IMR-90 (cell line): ENCODE data around the gene GPR39. TPM values are rescaled to one million over a fixed set of nuclear protein-coding genes. Genes with fewer than 3 reads are reported as not detected.

ENCODE experiments used
- ATAC-seq: fragments of 200-7000 bp; cut with Tn5 transposase; 2 replicates; pipeline ENCODE4 v1.9.1; 2020; ENCODE audit warnings: low read depth, mild to moderate bottlenecking, moderate library complexity
- BruUV-seq: library from RNA; stranded (reverse); fragments of 400-500 nt; replicated peaks from 2 replicates; lab custom pipeline; 2021; lab: Mats Ljungman, UMichigan
- CTCF ChIA-PET: fragments of 300-600 bp; formaldehyde crosslinking; extraction: SDS; loops from one replicate; lab custom pipeline; 2021; ENCODE audit warnings: antibody characterized with exemption; lab: Yijun Ruan, JAX
- POLR2A ChIA-PET: fragments of 300-600 bp; sonication (Branson Sonifier 250); formaldehyde crosslinking; loops from one replicate; lab custom pipeline; 2022; ENCODE audit warnings: antibody characterized with exemption; ENCODE audit not compliant: unreplicated experiment; lab: Charles Lee
- DNase-seq: peaks from one replicate; pipeline ENCODE4 v3.0.0; 2013
- H2AFZ ChIP-seq: replicated peaks from 2 replicates; pipeline ENCODE3; 2013; ENCODE audit warnings: low read length, mild to moderate bottlenecking; ENCODE audit not compliant: poor library complexity
- H2AK5ac ChIP-seq: 2 replicates; pipeline ENCODE4 v1.6.1; 2013; ENCODE audit warnings: low read depth, low read length, inconsistent platforms
- H2AK9ac ChIP-seq: replicated peaks from 2 replicates; pipeline ENCODE3; 2013; ENCODE audit warnings: mild to moderate bottlenecking, low read depth, low read length, moderate library complexity; ENCODE audit not compliant: poor library complexity
- H2BK120ac ChIP-seq: 2 replicates; pipeline ENCODE4 v1.6.1; 2013; ENCODE audit warnings: low read depth, low read length, inconsistent platforms
- H2BK15ac ChIP-seq: 3 replicates; pipeline ENCODE4 v1.6.1; 2013; ENCODE audit warnings: low read depth, low read length, inconsistent platforms
- H2BK20ac ChIP-seq: 2 replicates; pipeline ENCODE4 v1.6.1; 2013; ENCODE audit warnings: low read depth, mild to moderate bottlenecking, inconsistent platforms, low read length, moderate library complexity
- H2BK5ac ChIP-seq: 2 replicates; pipeline ENCODE4 v1.6.1; 2013; ENCODE audit warnings: mild to moderate bottlenecking, low read depth, low read length, inconsistent platforms; ENCODE audit not compliant: poor library complexity, severe bottlenecking
- H3K14ac ChIP-seq: replicated peaks from 2 replicates; pipeline ENCODE4 v1.6.1; 2013; ENCODE audit warnings: low read depth, low read length, inconsistent platforms
- H3K18ac ChIP-seq: 2 replicates; pipeline ENCODE4 v1.6.1; 2013; ENCODE audit warnings: low read depth, low read length, control low read depth
- H3K23ac ChIP-seq: 2 replicates; pipeline ENCODE4 v1.6.1; 2013; ENCODE audit warnings: low read depth, low read length, inconsistent platforms
- H3K27ac ChIP-seq: 2 replicates; pipeline ENCODE4 v1.5.1; 2013; ENCODE audit warnings: mild to moderate bottlenecking, control low read depth, low read length; ENCODE audit not compliant: insufficient read depth
- H3K27me3 ChIP-seq: 2 replicates; pipeline ENCODE4 v1.6.1; 2013; ENCODE audit warnings: low read length; ENCODE audit not compliant: control insufficient read depth, insufficient read depth
- H3K36me3 ChIP-seq: 2 replicates; pipeline ENCODE4 v1.6.1; 2013; ENCODE audit warnings: low read length, mixed read lengths; ENCODE audit not compliant: control insufficient read depth, insufficient read depth
- H3K4ac ChIP-seq: 2 replicates; pipeline ENCODE4 v1.6.1; 2013; ENCODE audit warnings: low read depth, low read length, inconsistent platforms
- H3K4me1 ChIP-seq: 2 replicates; pipeline ENCODE4 v1.6.1; 2013; ENCODE audit warnings: low read length, mixed read lengths; ENCODE audit not compliant: control insufficient read depth, insufficient read depth
- H3K4me2 ChIP-seq: 2 replicates; pipeline ENCODE4 v1.6.1; 2013; ENCODE audit warnings: low read depth, mild to moderate bottlenecking, control low read depth, low read length, moderate library complexity
- H3K4me3 ChIP-seq: 2 replicates; pipeline ENCODE4 v1.5.1; 2013; ENCODE audit warnings: low read depth, mild to moderate bottlenecking, control low read depth, low read length, moderate library complexity; ENCODE audit not compliant: insufficient read depth
- H3K56ac ChIP-seq: 2 replicates; pipeline ENCODE4 v1.6.1; 2013; ENCODE audit warnings: low read length, inconsistent platforms; ENCODE audit not compliant: insufficient read depth; ENCODE audit errors: extremely low read depth
- H3K79me1 ChIP-seq, 2 experiments: 2 replicates each; pipeline ENCODE4 v1.6.1; 2013; ENCODE audit warnings: low read length in 2 of 2, inconsistent platforms in 1 of 2, low read depth in 1 of 2
- H3K9ac ChIP-seq: 2 replicates; pipeline ENCODE4 v1.6.1; 2013; ENCODE audit warnings: low read depth, low read length, control low read depth
- H3K9me1 ChIP-seq: 2 replicates; pipeline ENCODE4 v1.6.1; 2013; ENCODE audit warnings: low read length, inconsistent platforms; ENCODE audit not compliant: insufficient read depth
- H3K9me3 ChIP-seq: 2 replicates; pipeline ENCODE4 v1.6.1; 2013; ENCODE audit warnings: low read length; ENCODE audit not compliant: control insufficient read depth, insufficient read depth
- H4K20me1 ChIP-seq: 2 replicates; pipeline ENCODE4 v1.6.1; 2013; ENCODE audit warnings: low read length, inconsistent platforms; ENCODE audit not compliant: insufficient read depth
- H4K5ac ChIP-seq: 2 replicates; pipeline ENCODE4 v1.6.1; 2013; ENCODE audit warnings: mild to moderate bottlenecking, low read depth, low read length, control low read depth
- H4K8ac ChIP-seq, 2 experiments: 2 replicates each; pipeline ENCODE4 v1.6.1; 2013; ENCODE audit warnings: low read depth in 2 of 2, low read length in 2 of 2, control low read depth in 1 of 2, inconsistent platforms in 1 of 2
- H4K91ac ChIP-seq: 2 replicates; pipeline ENCODE4 v1.6.1; 2013; ENCODE audit warnings: low read depth, low read length, inconsistent platforms; ENCODE audit not compliant: insufficient read depth
- BHLHE40 ChIP-seq: fragments of 150-350 bp; IDR thresholded peaks from 2 replicates; pipeline ENCODE4 v1.6.1; 2016; ENCODE audit warnings: mild to moderate bottlenecking, low read depth, low read length
- CEBPB ChIP-seq: IDR thresholded peaks from 2 replicates; pipeline ENCODE4 v1.6.1; 2012; ENCODE audit warnings: low read depth, low read length, improper control_type of control experiment
- CHD1 ChIP-seq: IDR thresholded peaks from 2 replicates; pipeline ENCODE4 v1.6.1; 2012; ENCODE audit warnings: low read depth, low read length, improper control_type of control experiment
- CTCF ChIP-seq: conservative IDR thresholded peaks from 2 replicates; pipeline ENCODE4 v1.5.1; 2012; ENCODE audit warnings: mild to moderate bottlenecking, low read depth, low read length, improper control_type of control experiment
- ELK1 ChIP-seq: fragments of 150-350 bp; IDR thresholded peaks from 2 replicates; pipeline ENCODE4 v1.6.1; 2016; ENCODE audit warnings: low read depth, mild to moderate bottlenecking, low read length, moderate library complexity, borderline replicate concordance
- FOS ChIP-seq: fragments of 150-350 bp; IDR thresholded peaks from 2 replicates; pipeline ENCODE4 v1.6.1; 2016; ENCODE audit warnings: low read depth, low read length
- MAFK ChIP-seq: IDR thresholded peaks from 2 replicates; pipeline ENCODE4 v1.6.1; 2012; ENCODE audit warnings: low read depth, low read length, improper control_type of control experiment
- MAZ ChIP-seq: IDR thresholded peaks from 2 replicates; pipeline ENCODE4 v1.6.1; 2012; ENCODE audit warnings: low read depth, mild to moderate bottlenecking, low read length, improper control_type of control experiment, moderate library complexity, borderline replicate concordance
- MXI1 ChIP-seq: IDR thresholded peaks from 2 replicates; pipeline ENCODE4 v1.6.1; 2012; ENCODE audit warnings: low read depth, mild to moderate bottlenecking, low read length, moderate library complexity, borderline replicate concordance
- NFE2L2 ChIP-seq: fragments of 150-350 bp; IDR thresholded peaks from 2 replicates; pipeline ENCODE4 v1.6.1; 2016; ENCODE audit warnings: low read depth, mild to moderate bottlenecking, low read length
- POLR2A ChIP-seq: IDR thresholded peaks from 2 replicates; pipeline ENCODE4 v1.6.1; 2012; ENCODE audit warnings: mild to moderate bottlenecking, low read depth, low read length
- RAD21 ChIP-seq: IDR thresholded peaks from 2 replicates; pipeline ENCODE4 v1.6.1; 2012; ENCODE audit warnings: low read length, improper control_type of control experiment
- RCOR1 ChIP-seq: IDR thresholded peaks from 2 replicates; pipeline ENCODE4 v1.6.1; 2012; ENCODE audit warnings: mild to moderate bottlenecking, low read length, improper control_type of control experiment; ENCODE audit not compliant: insufficient replicate concordance
- RFX5 ChIP-seq: IDR thresholded peaks from 2 replicates; pipeline ENCODE4 v1.8.0; 2012; ENCODE audit warnings: low read depth, mild to moderate bottlenecking, low read length, moderate library complexity
- SMC3 ChIP-seq: fragments of 150-350 bp; IDR thresholded peaks from 2 replicates; pipeline ENCODE4 v1.6.1; 2016; ENCODE audit warnings: low read depth, mild to moderate bottlenecking, antibody characterized with exemption, low read length, moderate library complexity
- USF2 ChIP-seq: fragments of 150-350 bp; IDR thresholded peaks from 2 replicates; pipeline ENCODE4 v1.6.1; 2017; ENCODE audit warnings: mild to moderate bottlenecking, antibody characterized with exemption, low read length, low read depth
- WGBS, 2 experiments: methylation state at CpG; one replicate each; pipeline versions ENCODE4 v1.1.5 to v1.1.7; 2013; ENCODE audit warnings: missing lambda C conversion rate in 2 of 2; ENCODE audit not compliant: insufficient read length in 1 of 2; ENCODE audit errors: extremely low coverage in 2 of 2; 5-methylcytosine and 5-hydroxymethylcytosine counted together
- dilution Hi-C: fragments of 300-500 bp; cut with HindIII; formaldehyde crosslinking; loops from one replicate; pipeline ENCODE4 v1.14.3; 2018; ENCODE audit warnings: low sequenced_read_pairs; ENCODE audit not compliant: unreplicated experiment
- in situ Hi-C: fragments of 300-500 bp; cut with MboI; formaldehyde crosslinking; loops from 3 replicates; pipeline ENCODE4 v1.14.3; 2019; ENCODE audit warnings: low sequenced_read_pairs, inconsistent platforms, mixed read lengths
- intact Hi-C: fragments of 100-400 bp; cut with micrococcal nuclease; formaldehyde crosslinking; loops from 2 replicates; pipeline ENCODE4 v1.10.0; 2022
- polyA plus RNA-seq, 3 experiments: library from polyadenylated mRNA; depleted of rRNA; stranded (reverse); fragments of >200 nt; gene quantifications; 2 replicates each; pipeline ENCODE4 v1.2.3, GENCODE V29; 2012; ENCODE audit warnings: low replicate concordance in 1 of 3
- total RNA-seq: library from RNA; depleted of rRNA; stranded (reverse); fragments of >200 nt; gene quantifications from 2 replicates; pipeline ENCODE4 v1.2.3, GENCODE V29; 2012

GPR39 gene
- total and polyA plus RNA-seq, 2 of the 4 experiments (the other 2 are of a cell fraction), result 4.4 to 9.0 TPM

- DNase-seq (no peak), ATAC-seq (no peak)
- WGBS, 2 experiments, result no CpG with 5 or more reads among the region's 3 CpGs
- no peak overlapping the region for H2BK20ac ChIP-seq
- no peaks in the 10 kb centered on the region for H4K20me1 ChIP-seq
- H3K4me1 ChIP-seq, result no peaks in the 10 kb centered on the region; the same call in 1 of the 2 replicates
- no peak overlapping the region for H4K8ac ChIP-seq
- in situ Hi-C loops (no loop called here), dilution Hi-C loops (no loop called here), intact Hi-C loops (no loop called here)
- no peak overlapping the region for H3K9ac ChIP-seq
- TF ChIP-seq RFX5, result no peak
- no peak for TF ChIP-seq NFE2L2
- no peak for TF ChIP-seq RCOR1
- no peak for TF ChIP-seq BHLHE40
- no peak for TF ChIP-seq ELK1
- no peak for TF ChIP-seq CEBPB
- TF ChIP-seq CHD1, result no peak
- no peak for TF ChIP-seq MAZ
- TF ChIP-seq USF2, result no peak
- no peak for TF ChIP-seq MAFK
- TF ChIP-seq POLR2A, result no peak
- TF ChIP-seq RAD21, result no peak
- TF ChIP-seq SMC3, result no peak
- no peak for TF ChIP-seq FOS
- no peak for TF ChIP-seq CTCF
- no peak for TF ChIP-seq MXI1
- no peak overlapping the region for H2AK9ac ChIP-seq
- no peak overlapping the region for H3K27ac ChIP-seq
- no peak overlapping the region for H3K18ac ChIP-seq
- no peak overlapping the region for H3K56ac ChIP-seq
- H3K27me3 ChIP-seq, result peaks cover 1% of the 10 kb centered on the region
- ChIA-PET CTCF (interaction anchor here (0.5 kb wide), 1 partner anchor 401 kb away, joined by 3 read pairs; no protein-coding TSS in a partner anchor), POLR2A (no interaction called here)
- no peak overlapping the region for H3K4me2 ChIP-seq
- no peak overlapping the region for H2BK5ac ChIP-seq
- H3K4ac ChIP-seq, result no peak overlapping the region
- H3K23ac ChIP-seq, result no peak overlapping the region
- no peak overlapping the region for H4K91ac ChIP-seq
- no peak overlapping the region for H2AK5ac ChIP-seq
- no TSS peak for BruUV-seq
- peaks cover 2% of the 10 kb centered on the region; the same call in 1 of the 2 replicates for H3K9me1 ChIP-seq
- no peak overlapping the region for H2BK120ac ChIP-seq
- H3K9me3 ChIP-seq, result no peaks in the 10 kb centered on the region
- H2AFZ ChIP-seq, result no peak overlapping the region
- H3K79me1 ChIP-seq, result no peaks in the 10 kb centered on the region
- H2BK15ac ChIP-seq, result no peak overlapping the region
- no peak overlapping the region for H3K14ac ChIP-seq
- H3K36me3 ChIP-seq, result no peaks in the 10 kb centered on the region
- H4K5ac ChIP-seq, result no peak overlapping the region
- no peak overlapping the region for H3K4me3 ChIP-seq
Measured at GRCh38 chr2:132519566-132519965, 103.0 kb downstream of the GPR39 start.
